Esophagus (tissue), 2 donors: ENCODE results near the gene POLK. TPM values are rescaled to one million over a fixed set of nuclear protein-coding genes. Genes with fewer than 3 reads are reported as not detected.

Experiments used
- H3K27ac ChIP-seq, 2 donors: one replicate each; pipeline ENCODE4 v1.5.1; 2013; ENCODE audit warnings: low read depth in 2 of 2, mild to moderate bottlenecking in 2 of 2, inconsistent platforms in 1 of 2, low read length in 1 of 2, moderate library complexity in 1 of 2
- H3K27me3 ChIP-seq, 2 donors: one replicate each; pipeline ENCODE4 v1.6.1; 2013; ENCODE audit warnings: low read length in 2 of 2, control low read depth in 1 of 2, mild to moderate bottlenecking in 1 of 2; ENCODE audit not compliant: insufficient read depth in 2 of 2, control insufficient read depth in 1 of 2
- H3K36me3 ChIP-seq, 2 donors: one replicate each; pipeline ENCODE4 v1.6.1; 2013; ENCODE audit warnings: low read length in 1 of 2; ENCODE audit not compliant: control insufficient read depth in 2 of 2, insufficient read depth in 2 of 2
- H3K4me1 ChIP-seq, 2 donors: one replicate each; pipeline ENCODE4 v1.6.1; 2013; ENCODE audit warnings: low read length in 1 of 2; ENCODE audit not compliant: control insufficient read depth in 2 of 2, insufficient read depth in 2 of 2
- H3K4me3 ChIP-seq, 2 donors: one replicate each; pipeline ENCODE4 v1.5.1; 2013; ENCODE audit warnings: low read length in 2 of 2, mild to moderate bottlenecking in 2 of 2, low read depth in 1 of 2, moderate library complexity in 1 of 2
- H3K9me3 ChIP-seq, 2 donors: one replicate each; pipeline ENCODE4 v1.6.1; 2013; ENCODE audit warnings: mild to moderate bottlenecking in 2 of 2, low read depth in 1 of 2, low read length in 1 of 2, moderate library complexity in 1 of 2; ENCODE audit not compliant: control insufficient read depth in 2 of 2, insufficient read depth in 1 of 2
- WGBS, 2 donors: extraction: QIAGEN DNeasy Blood & Tissue Kit; methylation state at CpG; one replicate each; pipeline ENCODE4 v1.1.7; 2013; 5-methylcytosine and 5-hydroxymethylcytosine counted together
- polyA plus RNA-seq, 2 donors: library from polyadenylated mRNA; stranded (reverse); fragments of 200-250 nt; gene quantifications; one replicate each; pipeline ENCODE4 v1.2.3, GENCODE V29; 2013
- donor health status: healthy with polysubstance abuse.
- donor health status: Bipolar disorder and iron deficiency.

The POLK gene
- polyA plus RNA-seq, 2 donors, result 3.2 to 3.5 TPM

- H3K4me1 ChIP-seq, result peaks cover 0 to 2% of the 10 kb centered on the region in 2 donors
- 82 to 84% methylated on average over 5 of the region's 5 CpGs for WGBS, 2 donors
- no peaks in the 10 kb centered on the region for H3K9me3 ChIP-seq
- no peaks in the 10 kb centered on the region for H3K36me3 ChIP-seq
- H3K4me3 ChIP-seq, result no peak overlapping the region
- no peak overlapping the region for H3K27ac ChIP-seq
- H3K27me3 ChIP-seq, result no peaks in the 10 kb centered on the region
These were observed 106.2 kb downstream of the POLK start for GRCh38 chr5:75617736-75618352.

- H3K4me1 ChIP-seq, result peaks cover 0 to 2% of the 10 kb centered on the region in 2 donors
- WGBS, 2 donors, result 54 to 68% methylated on average over 4 of the region's 4 CpGs
- no peaks in the 10 kb centered on the region for H3K9me3 ChIP-seq
- no peak overlapping the region for H3K27ac ChIP-seq
- no peak overlapping the region for H3K4me3 ChIP-seq
- no peaks in the 10 kb centered on the region for H3K27me3 ChIP-seq
- H3K36me3 ChIP-seq, result no peaks in the 10 kb centered on the region
These were observed 108.7 kb downstream of the POLK start for GRCh38 chr5:75620184-75620959.

GRCh38 chr5:75622564-75622963 is 110.9 kb downstream of the POLK start:
- peak overlapping the region in 1 of 2 donors; percentile 52 for H3K27ac ChIP-seq
- H3K36me3 ChIP-seq, result peaks cover 0 to 1% of the 10 kb centered on the region in 2 donors

GRCh38 chr5:75623846-75624245 is 112.2 kb downstream of the POLK start:
- Histone ChIP-seq H3K27ac (no peak overlapping the region), H3K36me3 (peaks cover 0 to 1% of the 10 kb centered on the region in 2 donors), H3K4me3 (no peak overlapping the region), H3K4me1 (peaks cover 0 to 2% of the 10 kb centered on the region in 2 donors), H3K27me3 (no peaks in the 10 kb centered on the region), H3K9me3 (no peaks in the 10 kb centered on the region)

More at GRCh38 chr5:75622564-75622963, 110.9 kb downstream of the POLK start:
- no peaks in the 10 kb centered on the region for H3K27me3 ChIP-seq
- H3K4me3 ChIP-seq, result no peak overlapping the region
- peaks cover 0 to 2% of the 10 kb centered on the region in 2 donors for H3K4me1 ChIP-seq
- H3K9me3 ChIP-seq, result no peaks in the 10 kb centered on the region
- 50 to 53% methylated on average over 4 of the region's 4 CpGs for WGBS, 2 donors

- Histone ChIP-seq H3K4me3 (no peak overlapping the region), H3K27ac (no peak overlapping the region), H3K27me3 (no peaks in the 10 kb centered on the region), H3K9me3 (no peaks in the 10 kb centered on the region), H3K4me1 (peaks cover 0 to 2% of the 10 kb centered on the region in 2 donors), H3K36me3 (peaks cover 0 to 1% of the 10 kb centered on the region in 2 donors)
These were observed 115.3 kb downstream of the POLK start for GRCh38 chr5:75626959-75627358.

- Histone ChIP-seq H3K4me1 (no peaks in the 10 kb centered on the region), H3K36me3 (peaks cover 0 to 1% of the 10 kb centered on the region in 2 donors), H3K27me3 (no peaks in the 10 kb centered on the region), H3K4me3 (no peak overlapping the region), H3K9me3 (no peaks in the 10 kb centered on the region), H3K27ac (no peak overlapping the region)
- 88 to 94% methylated on average over 1 of the region's 1 CpG for WGBS, 2 donors
These were observed 116.1 kb downstream of the POLK start for GRCh38 chr5:75627801-75628200.

- Histone ChIP-seq H3K9me3 (no peaks in the 10 kb centered on the region), H3K27ac (no peak overlapping the region), H3K4me1 (no peaks in the 10 kb centered on the region), H3K4me3 (no peak overlapping the region), H3K27me3 (no peaks in the 10 kb centered on the region), H3K36me3 (peaks cover 0 to 1% of the 10 kb centered on the region in 2 donors)
- 87 to 94% methylated on average over 2 of the region's 2 CpGs for WGBS, 2 donors
These were observed 119.2 kb downstream of the POLK start for GRCh38 chr5:75630875-75631274.

GRCh38 chr5:75632321-75632720 is 120.6 kb downstream of the POLK start:
- Histone ChIP-seq H3K4me3 (no peak overlapping the region), H3K36me3 (no peaks in the 10 kb centered on the region), H3K9me3 (peaks cover 0 to 2% of the 10 kb centered on the region in 2 donors), H3K27ac (no peak overlapping the region), H3K4me1 (no peaks in the 10 kb centered on the region), H3K27me3 (no peaks in the 10 kb centered on the region)
- 95 to 100% methylated on average over 1 of the region's 1 CpG for WGBS, 2 donors

- Histone ChIP-seq H3K27ac (no peak overlapping the region), H3K4me3 (no peak overlapping the region), H3K27me3 (no peaks in the 10 kb centered on the region), H3K9me3 (peaks cover 0 to 2% of the 10 kb centered on the region in 2 donors), H3K4me1 (no peaks in the 10 kb centered on the region), H3K36me3 (no peaks in the 10 kb centered on the region)
- 76 to 82% methylated on average over 1 of the region's 1 CpG for WGBS, 2 donors
These were observed 126.3 kb downstream of the POLK start for GRCh38 chr5:75637949-75638348.
